HEK293 (cell line): ENCODE measurements around the gene ACOX2.

Source experiments
- GLIS2 ChIP-seq: fragments of 450-650 bp; formaldehyde crosslinking; IDR thresholded peaks from 2 replicates; pipeline ENCODE4 v1.5.1; 2016; ENCODE audit warnings: missing biosample characterization, missing genetic modification characterization
- HOXA7 ChIP-seq: sonication (generic); formaldehyde crosslinking; IDR thresholded peaks from 2 replicates; pipeline ENCODE4 v1.8.1; 2022; ENCODE audit warnings: missing genetic modification reagents, borderline replicate concordance
- HOXC10 ChIP-seq: sonication (generic); formaldehyde crosslinking; IDR thresholded peaks from 2 replicates; pipeline ENCODE4 v1.8.1; 2023; ENCODE audit warnings: mild to moderate bottlenecking, missing genetic modification reagents
- PRDM6 ChIP-seq: fragments of 450-650 bp; formaldehyde crosslinking; IDR thresholded peaks from 2 replicates; pipeline ENCODE4 v1.5.1; 2017; ENCODE audit warnings: missing biosample characterization, missing genetic modification characterization
- ZFP69B ChIP-seq: fragments of 450-650 bp; formaldehyde crosslinking; IDR thresholded peaks from 2 replicates; pipeline ENCODE4 v1.5.1; 2016; ENCODE audit warnings: missing biosample characterization, missing genetic modification characterization
- ZIC2 ChIP-seq: fragments of 450-650 bp; formaldehyde crosslinking; IDR thresholded peaks from 2 replicates; pipeline ENCODE4 v1.5.1; 2016; ENCODE audit warnings: missing biosample characterization, missing genetic modification characterization
- ZNF10 ChIP-seq: fragments of 450-650 bp; formaldehyde crosslinking; IDR thresholded peaks from 2 replicates; pipeline ENCODE4 v1.5.1; 2017; ENCODE audit warnings: missing biosample characterization, missing genetic modification characterization
- ZNF184 ChIP-seq: fragments of 450-650 bp; IDR thresholded peaks from 2 replicates; pipeline ENCODE4 v1.5.1; 2018; ENCODE audit warnings: missing biosample characterization, mild to moderate bottlenecking, missing genetic modification characterization
- ZNF2 ChIP-seq: fragments of 450-650 bp; formaldehyde crosslinking; IDR thresholded peaks from 2 replicates; pipeline ENCODE4 v1.5.1; 2016; ENCODE audit warnings: missing biosample characterization, missing genetic modification characterization
- ZNF274 ChIP-seq, 2 experiments: fragments of 200-500 bp in 1 of 2; fragments of 450-650 bp in 1 of 2; sonication (Bioruptor generic) in 1 of 2; formaldehyde crosslinking in 1 of 2; IDR thresholded peaks; 2 replicates each; pipeline versions ENCODE4 v1.5.1 to v1.6.1; 2014 to 2016; ENCODE audit warnings: borderline replicate concordance in 1 of 2, inconsistent platforms in 1 of 2, low read length in 1 of 2, missing biosample characterization in 1 of 2, missing genetic modification characterization in 1 of 2
- ZNF324 ChIP-seq: fragments of 450-650 bp; formaldehyde crosslinking; IDR thresholded peaks from 2 replicates; pipeline ENCODE4 v1.5.1; 2016; ENCODE audit warnings: missing biosample characterization, missing genetic modification characterization
- ZNF394 ChIP-seq: fragments of 450-650 bp; formaldehyde crosslinking; IDR thresholded peaks from 2 replicates; pipeline ENCODE4 v1.5.1; 2016; ENCODE audit warnings: missing biosample characterization, missing genetic modification characterization, mild to moderate bottlenecking, moderate library complexity, borderline replicate concordance
- ZNF549 ChIP-seq: fragments of 450-650 bp; IDR thresholded peaks from 2 replicates; pipeline ENCODE4 v1.5.1; 2018; ENCODE audit warnings: missing biosample characterization, missing genetic modification characterization, mild to moderate bottlenecking, inconsistent platforms, moderate library complexity
- ZNF600 ChIP-seq: fragments of 450-650 bp; formaldehyde crosslinking; IDR thresholded peaks from 2 replicates; pipeline ENCODE4 v1.5.1; 2016; ENCODE audit warnings: missing biosample characterization, missing genetic modification characterization
- ZNF610 ChIP-seq: fragments of 450-650 bp; formaldehyde crosslinking; IDR thresholded peaks from 2 replicates; pipeline ENCODE4 v1.5.1; 2016; ENCODE audit warnings: missing biosample characterization, missing genetic modification characterization, borderline replicate concordance
- ZNF623 ChIP-seq: fragments of 450-650 bp; formaldehyde crosslinking; IDR thresholded peaks from 2 replicates; pipeline ENCODE4 v1.5.1; 2016; ENCODE audit warnings: missing biosample characterization, missing genetic modification characterization
- ZNF664 ChIP-seq: fragments of 450-650 bp; formaldehyde crosslinking; IDR thresholded peaks from 2 replicates; pipeline ENCODE4 v1.5.1; 2016; ENCODE audit warnings: missing biosample characterization, missing genetic modification characterization
- ZNF692 ChIP-seq: fragments of 450-650 bp; formaldehyde crosslinking; IDR thresholded peaks from 2 replicates; pipeline ENCODE4 v1.5.1; 2016; ENCODE audit warnings: missing biosample characterization, missing genetic modification characterization
- ZNF768 ChIP-seq: fragments of 450-650 bp; formaldehyde crosslinking; IDR thresholded peaks from 2 replicates; pipeline ENCODE4 v1.5.1; 2018; ENCODE audit warnings: missing biosample characterization, mild to moderate bottlenecking, missing genetic modification characterization
- ZNF785 ChIP-seq: fragments of 450-650 bp; formaldehyde crosslinking; IDR thresholded peaks from 2 replicates; pipeline ENCODE4 v1.5.1; 2016; ENCODE audit warnings: missing biosample characterization, missing genetic modification characterization
- ZNF792 ChIP-seq: fragments of 450-650 bp; formaldehyde crosslinking; IDR thresholded peaks from 2 replicates; pipeline ENCODE4 v1.5.1; 2016; ENCODE audit warnings: missing biosample characterization, missing genetic modification characterization
- ZNF843 ChIP-seq: fragments of 450-650 bp; formaldehyde crosslinking; IDR thresholded peaks from 2 replicates; pipeline ENCODE4 v1.5.1; 2016; ENCODE audit warnings: missing biosample characterization, missing genetic modification characterization
- TF ChIP-seq, protein P1 (sequence below): fragments of 450-650 bp; formaldehyde crosslinking; IDR thresholded peaks from 2 replicates; pipeline ENCODE4 v1.5.1; 2016; ENCODE audit warnings: missing biosample characterization, missing genetic modification characterization
- TF ChIP-seq, protein P2 (sequence below): fragments of 450-650 bp; formaldehyde crosslinking; IDR thresholded peaks from 2 replicates; pipeline ENCODE4 v1.5.1; 2016; ENCODE audit warnings: missing biosample characterization, missing genetic modification characterization
- TF ChIP-seq, protein P3 (sequence below): fragments of 450-650 bp; formaldehyde crosslinking; IDR thresholded peaks from 2 replicates; pipeline ENCODE4 v1.5.1; 2016; ENCODE audit warnings: missing biosample characterization, missing genetic modification characterization
- TF ChIP-seq, protein P4 (sequence below): fragments of 450-650 bp; formaldehyde crosslinking; IDR thresholded peaks from 2 replicates; pipeline ENCODE4 v1.5.1; 2016; ENCODE audit warnings: missing biosample characterization, missing genetic modification characterization
- TF ChIP-seq, protein P5 (sequence below): fragments of 450-650 bp; IDR thresholded peaks from 2 replicates; pipeline ENCODE4 v1.5.1; 2018; ENCODE audit warnings: missing biosample characterization, missing genetic modification characterization

The ACOX2 gene

DNA sequence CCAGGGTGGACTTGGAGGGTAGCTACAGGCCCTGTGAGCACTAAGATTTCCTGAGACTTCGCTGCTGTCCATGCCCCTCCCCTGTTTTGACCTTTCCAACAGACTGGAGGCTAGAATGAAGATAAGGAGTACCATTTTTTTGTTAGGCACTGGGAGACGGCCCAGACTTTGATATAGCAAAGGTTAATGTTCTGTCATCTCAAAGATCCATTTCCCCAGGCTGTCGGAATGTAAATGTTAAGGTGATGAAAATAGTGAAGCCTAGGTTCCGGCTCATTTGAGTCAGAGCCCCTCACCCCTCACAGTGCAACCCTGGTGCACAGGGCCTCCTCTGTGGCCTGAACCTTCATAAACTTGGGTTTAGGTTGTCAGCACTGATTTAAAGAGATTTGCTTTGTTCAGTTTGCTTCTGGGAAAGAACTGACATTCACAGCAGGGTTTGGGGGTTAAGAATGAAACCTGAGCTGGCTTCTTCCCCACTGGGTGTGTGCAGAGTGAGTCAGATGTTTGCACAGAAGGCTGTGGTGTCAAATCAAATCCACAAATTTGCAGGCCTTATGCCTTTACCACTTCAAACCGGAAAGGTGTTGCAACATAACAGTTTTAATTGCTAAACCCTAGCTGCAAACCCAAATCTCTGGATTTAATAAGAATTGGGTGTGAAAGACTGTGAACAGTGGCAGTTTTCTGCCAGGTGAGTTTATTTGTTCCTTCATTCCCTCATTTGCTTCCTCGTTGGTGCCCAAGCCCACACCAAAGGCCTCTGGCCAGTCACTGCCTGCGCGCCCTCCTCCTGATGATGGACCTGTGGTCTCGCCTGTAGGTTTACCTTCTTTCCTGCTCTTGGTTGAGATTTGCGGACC is 65.7 kb downstream of the ACOX2 start (continued):
- peak; percentile 59 for TF ChIP-seq ZNF664 (tag by site-specific recombination)
- TF ChIP-seq HOXC10 (CRISPR knock-in tag), result no peak
- TF ChIP-seq, protein P1, sequence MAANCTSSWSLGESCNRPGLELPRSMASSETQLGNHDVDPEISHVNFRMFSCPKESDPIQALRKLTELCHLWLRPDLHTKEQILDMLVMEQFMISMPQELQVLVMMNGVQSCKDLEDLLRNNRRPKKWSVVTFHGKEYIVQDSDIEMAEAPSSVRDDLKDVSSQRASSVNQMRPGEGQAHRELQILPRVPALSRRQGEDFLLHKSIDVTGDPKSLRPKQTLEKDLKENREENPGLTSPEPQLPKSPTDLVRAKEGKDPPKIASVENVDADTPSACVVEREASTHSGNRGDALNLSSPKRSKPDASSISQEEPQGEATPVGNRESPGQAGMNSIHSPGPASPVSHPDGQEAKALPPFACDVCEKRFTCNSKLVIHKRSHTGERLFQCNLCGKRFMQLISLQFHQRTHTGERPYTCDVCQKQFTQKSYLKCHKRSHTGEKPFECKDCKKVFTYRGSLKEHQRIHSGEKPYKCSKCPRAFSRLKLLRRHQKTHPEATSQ (tag by site-specific recombination), result 0 out of 2 replicates have a peak, but pooled peaks have one; percentile 52
- TF ChIP-seq ZNF600 (tag by site-specific recombination), result peak; percentile 71
- TF ChIP-seq, protein P2, sequence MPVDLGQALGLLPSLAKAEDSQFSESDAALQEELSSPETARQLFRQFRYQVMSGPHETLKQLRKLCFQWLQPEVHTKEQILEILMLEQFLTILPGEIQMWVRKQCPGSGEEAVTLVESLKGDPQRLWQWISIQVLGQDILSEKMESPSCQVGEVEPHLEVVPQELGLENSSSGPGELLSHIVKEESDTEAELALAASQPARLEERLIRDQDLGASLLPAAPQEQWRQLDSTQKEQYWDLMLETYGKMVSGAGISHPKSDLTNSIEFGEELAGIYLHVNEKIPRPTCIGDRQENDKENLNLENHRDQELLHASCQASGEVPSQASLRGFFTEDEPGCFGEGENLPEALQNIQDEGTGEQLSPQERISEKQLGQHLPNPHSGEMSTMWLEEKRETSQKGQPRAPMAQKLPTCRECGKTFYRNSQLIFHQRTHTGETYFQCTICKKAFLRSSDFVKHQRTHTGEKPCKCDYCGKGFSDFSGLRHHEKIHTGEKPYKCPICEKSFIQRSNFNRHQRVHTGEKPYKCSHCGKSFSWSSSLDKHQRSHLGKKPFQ (tag by site-specific recombination), result peak; percentile 89
- peak; percentile 59; the same call in 1 of the 2 replicates for TF ChIP-seq ZNF394 (tag by site-specific recombination)
- TF ChIP-seq ZNF692 (tag by site-specific recombination), result peak; percentile 77
- TF ChIP-seq PRDM6 (tag by site-specific recombination), result peak; percentile 98
- no peak for TF ChIP-seq ZNF549
- TF ChIP-seq ZNF2, result peak; percentile 89
- no peak for TF ChIP-seq ZNF184 (tag by site-specific recombination)
- TF ChIP-seq, protein P3, sequence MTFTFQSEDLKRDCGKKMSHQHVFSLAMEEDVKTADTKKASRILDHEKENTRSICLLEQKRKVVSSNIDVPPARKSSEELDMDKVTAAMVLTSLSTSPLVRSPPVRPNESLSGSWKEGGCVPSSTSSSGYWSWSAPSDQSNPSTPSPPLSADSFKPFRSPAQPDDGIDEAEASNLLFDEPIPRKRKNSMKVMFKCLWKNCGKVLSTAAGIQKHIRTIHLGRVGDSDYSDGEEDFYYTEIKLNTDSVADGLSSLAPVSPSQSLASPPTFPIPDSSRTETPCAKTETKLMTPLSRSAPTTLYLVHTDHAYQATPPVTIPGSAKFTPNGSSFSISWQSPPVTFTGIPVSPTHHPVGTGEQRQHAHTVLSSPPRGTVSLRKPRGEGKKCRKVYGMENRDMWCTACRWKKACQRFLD (tag by site-specific recombination), result no peak
- TF ChIP-seq ZFP69B (tag by site-specific recombination), result peak; percentile 83
- TF ChIP-seq ZNF792 (tag by site-specific recombination), result 0 out of 2 replicates have a peak, but pooled peaks have one; percentile 33
- TF ChIP-seq ZNF10, result peak; percentile 69; the same call in 1 of the 2 replicates
- TF ChIP-seq ZNF843 (tag by site-specific recombination), result peak; percentile 96
- no peak for TF ChIP-seq ZNF768 (tag by site-specific recombination)
- 0 out of 2 replicates have a peak, but pooled peaks have one; percentile 19 for TF ChIP-seq ZNF610 (tag by site-specific recombination)
- peak; percentile 75 for TF ChIP-seq GLIS2 (tag by site-specific recombination)
- TF ChIP-seq ZIC2 (tag by site-specific recombination), result peak; percentile 95
- TF ChIP-seq ZNF623 (tag by site-specific recombination), result no peak; the same call in 1 of the 2 replicates
- no peak for TF ChIP-seq HOXA7 (CRISPR knock-in tag)
- TF ChIP-seq, protein P4, sequence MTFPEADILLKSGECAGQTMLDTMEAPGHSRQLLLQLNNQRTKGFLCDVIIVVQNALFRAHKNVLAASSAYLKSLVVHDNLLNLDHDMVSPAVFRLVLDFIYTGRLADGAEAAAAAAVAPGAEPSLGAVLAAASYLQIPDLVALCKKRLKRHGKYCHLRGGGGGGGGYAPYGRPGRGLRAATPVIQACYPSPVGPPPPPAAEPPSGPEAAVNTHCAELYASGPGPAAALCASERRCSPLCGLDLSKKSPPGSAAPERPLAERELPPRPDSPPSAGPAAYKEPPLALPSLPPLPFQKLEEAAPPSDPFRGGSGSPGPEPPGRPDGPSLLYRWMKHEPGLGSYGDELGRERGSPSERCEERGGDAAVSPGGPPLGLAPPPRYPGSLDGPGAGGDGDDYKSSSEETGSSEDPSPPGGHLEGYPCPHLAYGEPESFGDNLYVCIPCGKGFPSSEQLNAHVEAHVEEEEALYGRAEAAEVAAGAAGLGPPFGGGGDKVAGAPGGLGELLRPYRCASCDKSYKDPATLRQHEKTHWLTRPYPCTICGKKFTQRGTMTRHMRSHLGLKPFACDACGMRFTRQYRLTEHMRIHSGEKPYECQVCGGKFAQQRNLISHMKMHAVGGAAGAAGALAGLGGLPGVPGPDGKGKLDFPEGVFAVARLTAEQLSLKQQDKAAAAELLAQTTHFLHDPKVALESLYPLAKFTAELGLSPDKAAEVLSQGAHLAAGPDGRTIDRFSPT (tag by site-specific recombination), result peak; percentile 91
- TF ChIP-seq ZNF324 (tag by site-specific recombination), result peak; percentile 84; the same call in 1 of the 2 replicates
- TF ChIP-seq, protein P5, sequence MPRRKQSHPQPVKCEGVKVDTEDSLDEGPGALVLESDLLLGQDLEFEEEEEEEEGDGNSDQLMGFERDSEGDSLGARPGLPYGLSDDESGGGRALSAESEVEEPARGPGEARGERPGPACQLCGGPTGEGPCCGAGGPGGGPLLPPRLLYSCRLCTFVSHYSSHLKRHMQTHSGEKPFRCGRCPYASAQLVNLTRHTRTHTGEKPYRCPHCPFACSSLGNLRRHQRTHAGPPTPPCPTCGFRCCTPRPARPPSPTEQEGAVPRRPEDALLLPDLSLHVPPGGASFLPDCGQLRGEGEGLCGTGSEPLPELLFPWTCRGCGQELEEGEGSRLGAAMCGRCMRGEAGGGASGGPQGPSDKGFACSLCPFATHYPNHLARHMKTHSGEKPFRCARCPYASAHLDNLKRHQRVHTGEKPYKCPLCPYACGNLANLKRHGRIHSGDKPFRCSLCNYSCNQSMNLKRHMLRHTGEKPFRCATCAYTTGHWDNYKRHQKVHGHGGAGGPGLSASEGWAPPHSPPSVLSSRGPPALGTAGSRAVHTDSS (tag by site-specific recombination), result no peak; the same call in 1 of the 2 replicates
- TF ChIP-seq ZNF274 (IDR thresholded peaks at IDR 0.05; ENCODE audit: low read length), result no peak
- no peak for TF ChIP-seq ZNF274 (tag by site-specific recombination; IDR thresholded peaks at IDR 0.05; ENCODE audit: borderline replicate concordance)
- TF ChIP-seq ZNF785 (tag by site-specific recombination), result no peak
